K562 (cell line): ENCODE data around the gene TREM1. TPM values are rescaled to one million over a fixed set of nuclear protein-coding genes. Genes with fewer than 3 reads are reported as not detected.
A peak's percentile ranks its signal among the peaks of the same experiment; 100 is the strongest.

Source experiments
- ATF1 ChIP-seq, 2 experiments: fragments of 450-650 bp in 1 of 2; IDR thresholded peaks; 2 replicates each; pipeline ENCODE4 v1.6.1; 2016; ENCODE audit warnings: missing compliant biosample characterization in 1 of 2, missing genetic modification characterization in 1 of 2
- CBFA2T2 ChIP-seq: fragments of 450-650 bp; conservative IDR thresholded peaks from 2 replicates; pipeline ENCODE4 v1.6.1; 2017; ENCODE audit warnings: mild to moderate bottlenecking
- CBX8 ChIP-seq: fragments of 200-600 bp; sonication (generic); IDR thresholded peaks from 2 replicates; pipeline ENCODE4 v1.6.1; 2012; ENCODE audit warnings: borderline replicate concordance, mixed run types, low read depth, mild to moderate bottlenecking, moderate library complexity, mixed read lengths, low read length, control low read depth, inconsistent platforms; ENCODE audit not compliant: poor library complexity, severe bottlenecking; ENCODE audit errors: extremely low read depth
- CGGBP1 ChIP-seq: fragments of 250-450 bp; sonication (Bioruptor Pico); IDR thresholded peaks from 2 replicates; pipeline ENCODE4 v1.9.0; 2021; ENCODE audit warnings: mild to moderate bottlenecking
- DPF2 ChIP-seq: fragments of 450-650 bp; IDR thresholded peaks from 2 replicates; pipeline ENCODE4 v1.6.1; 2016
- ETS1 ChIP-seq: conservative IDR thresholded peaks from 2 replicates; pipeline ENCODE4 v1.6.1; 2011; ENCODE audit warnings: low read depth, mild to moderate bottlenecking, low read length; ENCODE audit not compliant: control insufficient read depth
- HDAC1 ChIP-seq, 2 experiments: fragments of 450-650 bp; IDR thresholded peaks; 2 replicates each; pipeline ENCODE4 v1.6.1; 2016 to 2017; ENCODE audit warnings: inconsistent platforms in 1 of 2, mild to moderate bottlenecking in 1 of 2, moderate library complexity in 1 of 2
- HES1 ChIP-seq: fragments of 450-650 bp; IDR thresholded peaks from 2 replicates; pipeline ENCODE4 v1.6.1; 2016; ENCODE audit warnings: low read depth, mild to moderate bottlenecking, moderate library complexity
- NFIC ChIP-seq: fragments of 450-650 bp; IDR thresholded peaks from 2 replicates; pipeline ENCODE4 v1.6.1; 2017; ENCODE audit warnings: mild to moderate bottlenecking, inconsistent platforms
- NR2C2 ChIP-seq, 2 experiments: fragments of 200-800 bp in 1 of 2; sonication (Bioruptor generic) in 1 of 2; sonication (generic) in 1 of 2; formaldehyde crosslinking in 1 of 2; IDR thresholded peaks; 2 replicates each; pipeline versions ENCODE4 v1.6.1 to v1.8.0; 2016 to 2022; ENCODE audit warnings: mild to moderate bottlenecking in 1 of 2, missing compliant biosample characterization in 1 of 2, missing genetic modification characterization in 1 of 2, missing genetic modification reagents in 1 of 2
- PTTG1 ChIP-seq: fragments of 450-650 bp; IDR thresholded peaks from 2 replicates; pipeline ENCODE4 v1.6.1; 2016; ENCODE audit warnings: low read depth, mild to moderate bottlenecking, missing genetic modification characterization, missing compliant biosample characterization
- RFX1 ChIP-seq: fragments of 450-650 bp; IDR thresholded peaks from 2 replicates; pipeline ENCODE4 v1.6.1; 2016; ENCODE audit warnings: mild to moderate bottlenecking, moderate library complexity
- ZBTB12 ChIP-seq: fragments of 250-450 bp; sonication (Bioruptor Pico); IDR thresholded peaks from 2 replicates; pipeline ENCODE4 v1.4.0; 2020
- ZBTB8A ChIP-seq: fragments of 450-650 bp; IDR thresholded peaks from 2 replicates; pipeline ENCODE4 v1.6.1; 2018; ENCODE audit warnings: mild to moderate bottlenecking, moderate library complexity; ENCODE audit not compliant: partially characterized antibody
- ZNF263 ChIP-seq: sonication (generic); formaldehyde crosslinking; IDR thresholded peaks from 2 replicates; pipeline ENCODE4 v1.8.0; 2022; ENCODE audit warnings: mild to moderate bottlenecking, missing genetic modification reagents, borderline replicate concordance
- ZNF592 ChIP-seq: fragments of 450-650 bp; IDR thresholded peaks from 2 replicates; pipeline ENCODE4 v1.6.1; 2017; ENCODE audit warnings: antibody characterized with exemption, mild to moderate bottlenecking
- ZNF740 ChIP-seq, 3 experiments: fragments of 200-800 bp in 1 of 3; sonication (Bioruptor generic) in 1 of 3; sonication (generic) in 1 of 3; formaldehyde crosslinking in 1 of 3; IDR thresholded peaks; 2 replicates each; pipeline versions ENCODE4 v1.6.1 to v1.8.0; 2016 to 2022; ENCODE audit warnings: mild to moderate bottlenecking in 2 of 3, missing compliant biosample characterization in 2 of 3, missing genetic modification characterization in 2 of 3, missing genetic modification reagents in 1 of 3
- polyA plus RNA-seq, 8 experiments: library from polyadenylated mRNA; depleted of rRNA in 4 of 8; stranded (reverse) in 5 of 8; unstranded in 3 of 8; fragments of >200 nt; fragmentation: Nextera tagmentation in 2 of 8; fragmentation: Illumina TruSeq in 1 of 8; extraction: Ambion mirVana in 2 of 8; extraction: Trizol in 1 of 8; gene quantifications; 2 replicates each; pipeline versions ENCODE4 v1.2.1 to v1.2.3, GENCODE V29; 2011 to 2014; ENCODE audit warnings: inconsistent platforms in 1 of 8, missing spikeins in 1 of 8
- total RNA-seq, 7 experiments: library from RNA; depleted of rRNA in 6 of 7; stranded (reverse); fragments of >200 nt in 6 of 7; fragmentation: Illumina TruSeq in 2 of 7; extraction: Trizol in 2 of 7; gene quantifications; 2 replicates each; pipeline versions ENCODE4 v1.2.1 to v1.2.3, GENCODE V29; 2011 to 2021; ENCODE audit warnings: low replicate concordance in 1 of 7

TREM1 gene
- total and polyA plus RNA-seq, 9 of the 15 experiments (the other 6 are each of a cell fraction or from before 2014, with no cell fraction given), result not detected

GRCh38 chr6:41278699-41279405, 7.6 kb downstream of the TREM1 start (continued):
- TF ChIP-seq NR2C2 (CRISPR knock-in tag; IDR thresholded peaks at IDR 0.05), result no peak; the same call in 1 of the 2 replicates
- TF ChIP-seq NR2C2 (tag; IDR thresholded peaks at IDR 0.05), result no peak
- TF ChIP-seq HES1, result no peak
- no peak for TF ChIP-seq ZNF592
- no peak for TF ChIP-seq RFX1
- TF ChIP-seq ATF1 (CRISPR knock-in tag; IDR thresholded peaks at IDR 0.05), result no peak
- TF ChIP-seq ATF1 (tag; IDR thresholded peaks at IDR 0.05), result peak; percentile 77
- TF ChIP-seq DPF2, result peak; percentile 92
- TF ChIP-seq ZBTB12 (CRISPR knock-in tag), result no peak
- TF ChIP-seq ZBTB8A, result no peak
- no peak for TF ChIP-seq CBX8
- TF ChIP-seq ZNF740 (CRISPR knock-in tag; IDR thresholded peaks at IDR 0.05), result no peak
- TF ChIP-seq ZNF740 (tag; IDR thresholded peaks at IDR 0.05), result no peak
- 0 out of 2 replicates have a peak, but pooled peaks have one; percentile 26 for TF ChIP-seq ETS1
- TF ChIP-seq CBFA2T2, result peak; percentile 61
- TF ChIP-seq HDAC1 (IDR thresholded peaks at IDR 0.05), result peak in 1 of 2 experiments; percentile 78; a peak in 2 of 4 replicates
- no peak for TF ChIP-seq ZNF263 (CRISPR knock-in tag)
- no peak for TF ChIP-seq PTTG1 (tag)
- no peak for TF ChIP-seq CGGBP1 (CRISPR knock-in tag)
- peak; percentile 100 for TF ChIP-seq NFIC
